CD4-positive, alpha-beta T cell treated with Interferon alpha-2 for 1 hour (primary cell): Measurements from ENCODE around the gene CC2D1A.

Source experiments
- DNase-seq, 2 donors: peaks; one replicate each; pipeline ENCODE4 v3.0.0-alpha.2; 2020 to 2022

Gene CC2D1A

GRCh38 chr19:13938301-13939064 lies 32.5 kb downstream of the CC2D1A start, which contains the start of gene PODNL1:
Gene PODNL1, minus strand, starts transcription at chr19:13938417. Its CDS starts 236 bp downstream, at chr19:13938181.
- DNase-seq = no peak

- no peak for DNase-seq
These were observed 36.2 kb downstream of the CC2D1A start for GRCh38 chr19:13942023-13942684.

- no peak for DNase-seq
These were observed 40.4 kb downstream of the CC2D1A start for GRCh38 chr19:13946414-13946813.

GRCh38 chr19:13951043-13951442 lies 45.0 kb downstream of the CC2D1A start:
- no peak for DNase-seq

- no peak for DNase-seq
These were observed 45.8 kb downstream of the CC2D1A start for GRCh38 chr19:13951799-13952153.

GRCh38 chr19:13952154-13952930 lies 46.3 kb downstream of the CC2D1A start, which contains the start of gene DCAF15:
Gene DCAF15, plus strand, starts transcription at chr19:13952509. Its CDS starts 4 bp downstream, at chr19:13952513.
- DNase-seq = peak; percentile 100

GRCh38 chr19:13952931-13953531 lies 47.0 kb downstream of the CC2D1A start:
- DNase-seq = no peak

GRCh38 chr19:13954185-13954584 lies 48.2 kb downstream of the CC2D1A start:
- DNase-seq = no peak

GRCh38 chr19:13955662-13956364 lies 49.8 kb downstream of the CC2D1A start:
- DNase-seq = no peak

GRCh38 chr19:13956365-13956744 lies 50.4 kb downstream of the CC2D1A start:
- no peak for DNase-seq

GRCh38 chr19:13957051-13957450 lies 51.0 kb downstream of the CC2D1A start:
- no peak for DNase-seq

GRCh38 chr19:13958043-13958442 lies 52.0 kb downstream of the CC2D1A start:
- DNase-seq = no peak

- no peak for DNase-seq
These were observed 53.4 kb downstream of the CC2D1A start for GRCh38 chr19:13959141-13959961.

GRCh38 chr19:13959962-13960862 lies 54.2 kb downstream of the CC2D1A start:
- DNase-seq = peak in 1 of 2 donors; percentile 43

- no peak for DNase-seq
These were observed 55.1 kb downstream of the CC2D1A start for GRCh38 chr19:13960863-13961784.

GRCh38 chr19:13961826-13962698 lies 56.1 kb downstream of the CC2D1A start:
- no peak for DNase-seq

- DNase-seq = no peak
These were observed 57.0 kb downstream of the CC2D1A start for GRCh38 chr19:13962699-13963602.
